ENCODE results near the gene CELSR1. TPM values are rescaled to one million over a fixed set of nuclear protein-coding genes. Genes with fewer than 3 reads are reported as not detected.
A peak's percentile ranks its signal among the peaks of the same experiment; 100 is the strongest.

CELSR1 gene
- total RNA-seq, 1 donor from 2014 or later: 4.8 TPM

- no peak for DNase-seq (ENCODE audit: low spot score)
These were observed 185.7 kb downstream of the CELSR1 start for GRCh38 chr22:46351767-46352166.

GRCh38 chr22:46351131-46351735 lies 186.2 kb downstream of the CELSR1 start:
- DNase-seq (ENCODE audit: low spot score): no peak

GRCh38 chr22:46350646-46351045 lies 186.8 kb downstream of the CELSR1 start:
- no peak for DNase-seq (ENCODE audit: low spot score)

GRCh38 chr22:46350121-46350520 lies 187.3 kb downstream of the CELSR1 start:
- no peak for DNase-seq (ENCODE audit: low spot score)

- DNase-seq (ENCODE audit: low spot score): no peak
These were observed 187.7 kb downstream of the CELSR1 start for GRCh38 chr22:46349681-46350080.

GRCh38 chr22:46349238-46349637 lies 188.2 kb downstream of the CELSR1 start:
- no peak for DNase-seq (ENCODE audit: low spot score)

GRCh38 chr22:46348099-46348695 lies 189.2 kb downstream of the CELSR1 start:
- no peak for DNase-seq (ENCODE audit: low spot score)

GRCh38 chr22:46347646-46348045 lies 189.8 kb downstream of the CELSR1 start:
- DNase-seq (ENCODE audit: low spot score): no peak

- no peak for DNase-seq (ENCODE audit: low spot score)
These were observed 190.6 kb downstream of the CELSR1 start for GRCh38 chr22:46346680-46347405.

GRCh38 chr22:46340676-46341075 lies 196.7 kb downstream of the CELSR1 start:
- no peak for DNase-seq (ENCODE audit: low spot score)

- no peak for DNase-seq (ENCODE audit: low spot score)
These were observed 197.5 kb downstream of the CELSR1 start for GRCh38 chr22:46339956-46340355.

GRCh38 chr22:46338636-46339035 lies 198.8 kb downstream of the CELSR1 start:
- no peak for DNase-seq (ENCODE audit: low spot score)

GRCh38 chr22:46337870-46338269 lies 199.6 kb downstream of the CELSR1 start:
- DNase-seq (ENCODE audit: low spot score): no peak

- DNase-seq (ENCODE audit: low spot score): no peak
These were observed 201.0 kb downstream of the CELSR1 start for GRCh38 chr22:46336119-46337078.

GRCh38 chr22:46335201-46336118 lies 202.0 kb downstream of the CELSR1 start, which contains the start of gene TRMU:
Gene TRMU, plus strand, starts transcription at chr22:46335714. Its CDS starts 51 bp downstream, at chr22:46335765.
- peak; percentile 90 for DNase-seq (ENCODE audit: low spot score)

GRCh38 chr22:46331496-46331895 lies 205.9 kb downstream of the CELSR1 start:
- no peak for DNase-seq (ENCODE audit: low spot score)

- DNase-seq (ENCODE audit: low spot score): no peak
These were observed 207.0 kb downstream of the CELSR1 start for GRCh38 chr22:46330426-46330825.

- no peak for DNase-seq (ENCODE audit: low spot score)
These were observed 207.8 kb downstream of the CELSR1 start for GRCh38 chr22:46329616-46330015.

GRCh38 chr22:46328797-46329196 lies 208.6 kb downstream of the CELSR1 start:
- DNase-seq (ENCODE audit: low spot score): no peak

GRCh38 chr22:46327691-46328465 lies 209.5 kb downstream of the CELSR1 start:
- DNase-seq (ENCODE audit: low spot score): no peak
